Measurements from ENCODE around the gene C4orf51.

Gene C4orf51

GRCh38 chr4:145760961-145761929 is 81.3 kb downstream of the C4orf51 start:
- DNase-seq: no peak

- no peak for DNase-seq
Measured at GRCh38 chr4:145762719-145763118, 82.8 kb downstream of the C4orf51 start.

DNA sequence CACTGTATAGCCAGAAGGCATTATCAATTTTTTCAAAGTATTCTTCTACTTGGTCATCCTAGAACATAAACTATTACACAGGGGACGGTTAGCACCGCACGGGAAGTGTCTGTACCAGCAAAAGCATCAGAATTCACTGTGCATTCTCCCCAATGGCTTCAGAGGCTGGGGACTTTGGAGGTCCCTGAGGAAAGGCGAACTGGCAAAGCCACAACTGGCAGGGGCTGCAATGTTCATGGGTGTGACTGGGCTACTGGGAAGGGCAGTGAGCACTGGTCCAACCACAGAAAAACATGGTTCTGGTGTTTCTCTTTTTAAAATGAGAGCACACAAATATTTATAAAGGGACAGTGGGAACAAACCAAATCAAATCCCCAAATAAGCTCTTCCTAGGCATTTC is 83.5 kb downstream of the C4orf51 start:
- DNase-seq: no peak

- DNase-seq: no peak
Measured at GRCh38 chr4:145766273-145766672, 86.3 kb downstream of the C4orf51 start.

DNA sequence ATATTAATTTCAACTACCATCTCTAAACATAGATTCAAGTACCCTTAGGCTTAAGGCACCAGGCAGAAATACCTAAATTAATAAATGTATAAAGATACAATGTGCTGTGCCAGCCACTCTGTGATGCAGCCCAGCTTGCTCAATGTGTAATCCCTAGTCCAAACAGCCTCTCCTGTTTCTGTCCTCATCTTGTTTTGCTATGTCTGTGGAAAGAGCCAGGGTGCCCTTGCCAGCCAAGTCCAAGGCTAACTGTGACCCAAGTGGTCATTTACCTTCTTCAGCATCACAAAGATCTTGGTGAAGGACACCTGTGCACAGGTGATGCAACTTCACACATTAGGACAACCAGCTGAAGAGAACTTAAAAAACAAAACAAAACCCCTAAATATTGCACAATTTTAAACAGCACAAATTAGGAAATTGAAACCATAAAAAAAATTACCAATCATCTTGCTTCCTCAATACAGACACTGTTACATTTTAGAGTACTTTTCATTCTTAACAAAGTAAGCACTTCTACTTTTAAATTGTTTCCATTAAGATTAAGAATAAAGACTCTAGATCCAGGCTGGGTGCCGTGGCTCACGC is 89.6 kb downstream of the C4orf51 start:
- DNase-seq: no peak

DNA sequence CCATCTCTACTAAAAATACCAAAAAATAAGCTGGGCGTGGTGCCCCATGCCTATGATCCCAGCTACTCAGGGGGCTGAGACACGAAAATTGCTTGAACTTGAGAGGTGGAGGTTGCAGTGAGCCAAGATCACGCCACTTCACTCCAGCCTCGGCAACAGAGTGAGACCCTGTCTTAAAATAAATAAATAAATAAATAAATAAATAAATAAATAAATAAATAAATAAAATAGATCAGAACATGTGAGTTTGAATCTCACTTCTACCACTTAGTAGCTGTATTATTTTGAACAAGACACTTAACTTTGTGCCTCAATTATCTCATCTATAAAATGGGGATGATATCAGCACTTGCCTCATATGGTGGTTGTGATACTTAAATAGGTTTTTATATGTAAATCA is 90.2 kb downstream of the C4orf51 start:
- DNase-seq: no peak

GRCh38 chr4:145772347-145772746 is 92.4 kb downstream of the C4orf51 start:
- no peak for DNase-seq

GRCh38 chr4:145773581-145774234 is 93.8 kb downstream of the C4orf51 start:
- DNase-seq: no peak

GRCh38 chr4:145774473-145774872 is 94.5 kb downstream of the C4orf51 start:
- no peak for DNase-seq

- no peak for DNase-seq
Measured at GRCh38 chr4:145775406-145775805, 95.5 kb downstream of the C4orf51 start.

- DNase-seq: no peak
Measured at GRCh38 chr4:145776208-145776607, 96.3 kb downstream of the C4orf51 start.

DNA sequence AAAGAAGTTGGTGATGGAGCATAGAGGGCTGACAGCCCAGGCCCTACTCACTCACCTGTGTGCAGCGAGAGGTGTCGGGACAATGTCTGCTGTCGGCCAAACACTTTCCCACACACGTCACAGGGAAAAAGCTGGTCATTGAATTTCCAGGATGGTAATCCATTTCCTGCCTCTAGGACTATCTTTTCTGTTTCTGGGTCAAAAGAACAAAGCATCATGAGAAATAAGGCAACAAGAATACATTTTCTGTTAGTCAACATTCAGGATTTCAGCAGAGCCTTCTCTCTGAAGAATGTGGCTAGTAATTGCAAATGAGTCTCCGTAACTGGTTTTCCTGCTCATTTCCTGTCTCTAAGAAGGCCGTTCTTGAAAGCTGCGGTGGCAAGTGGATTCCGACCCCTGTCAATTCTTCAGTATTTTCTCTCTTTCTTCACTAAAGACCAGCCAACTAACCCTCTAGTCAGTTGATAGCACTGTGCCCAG is 99.4 kb downstream of the C4orf51 start:
- no peak for DNase-seq

- DNase-seq: no peak
Measured at GRCh38 chr4:145781351-145781750, 101.4 kb downstream of the C4orf51 start.

Data from central memory CD4-positive, alpha-beta T cell (primary cell).